Esophagus squamous epithelium (tissue), 4 donors: ENCODE results near the gene RNF151.

Experiments
- CTCF ChIP-seq, 6 experiments: fragments of 450-650 bp in 4 of 6; fragments of 200-600 bp in 2 of 6; sonication (generic) in 2 of 6; IDR thresholded peaks; one replicate each; pipeline ENCODE4 v1.5.1; 2016 to 2019; ENCODE audit warnings: antibody characterized with exemption in 6 of 6, mild to moderate bottlenecking in 4 of 6, moderate library complexity in 4 of 6
- POLR2A ChIP-seq, 4 donors: fragments of 450-650 bp; IDR thresholded peaks; one replicate each; pipeline ENCODE4 v1.6.1; 2017; ENCODE audit warnings: antibody characterized with exemption in 4 of 4, mild to moderate bottlenecking in 4 of 4, moderate library complexity in 3 of 4

- TF ChIP-seq CTCF (IDR thresholded peaks at IDR 0.05) (no peak), POLR2A (IDR thresholded peaks at IDR 0.05) (no peak)
These were observed 48.8 kb upstream of the RNF151 start for GRCh38 chr16:1917665-1918350.
